ENCODE results near the gene SNAPC1.

DNA sequence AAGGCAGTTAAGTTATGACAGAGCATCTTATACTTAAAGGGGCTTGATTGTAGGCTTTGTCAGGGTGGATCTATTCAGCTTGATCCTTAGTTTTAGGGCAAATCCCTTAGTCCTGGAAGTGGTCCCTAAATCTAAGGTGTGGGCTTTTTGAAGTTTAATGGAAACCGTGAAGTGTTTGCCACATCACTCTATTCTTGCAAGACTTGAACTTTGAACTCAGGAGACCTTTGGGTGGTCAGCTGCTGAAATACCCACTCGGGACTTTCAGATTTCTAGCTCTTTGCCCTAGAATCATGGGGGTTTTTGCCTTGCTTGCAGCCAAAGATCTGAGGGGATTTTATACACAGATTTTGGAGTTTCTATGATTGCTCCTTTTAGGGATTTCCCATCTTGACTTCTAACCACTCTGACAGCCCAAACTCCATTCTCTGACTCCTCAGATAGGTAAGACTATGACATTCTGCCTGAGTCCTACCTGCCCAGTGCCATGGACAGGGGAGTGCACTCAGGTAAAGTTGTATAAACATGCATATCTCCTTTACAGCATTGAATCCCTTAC is 39.9 kb downstream of the SNAPC1 start:
- TF ChIP-seq CTCF (IDR thresholded peaks at IDR 0.05; ENCODE audit: extremely low read depth in 1 of 2, insufficient read depth in 1 of 2, low read depth in 1 of 2, low read length in 2 of 2) = no peak
- no peak for TF ChIP-seq POLR2A (IDR thresholded peaks at IDR 0.05; ENCODE audit: low read depth, low read length)
- no peak for TF ChIP-seq EZH2 (IDR thresholded peaks at IDR 0.05; ENCODE audit: borderline replicate concordance, low read depth, low read length, severe bottlenecking)
- no peak for TF ChIP-seq MAX (IDR thresholded peaks at IDR 0.05; ENCODE audit: insufficient read depth, insufficient read length)
- TF ChIP-seq MYC (IDR thresholded peaks at IDR 0.05; ENCODE audit: low read depth, low read length) = no peak

Data from endothelial cell of umbilical vein (primary cell).